HTR-8/SVneo (cell line): ENCODE results near the gene TTC39A.

ENCODE experiments used
- DNase-seq: peaks from one replicate; pipeline ENCODE4 v3.0.0; 2011; ENCODE audit warnings: low spot score, mixed read lengths; ENCODE audit not compliant: insufficient read length
- FAIRE-seq: peaks from 2 replicates; lab custom pipeline; 2011; peaks lifted over from hg19 to GRCh38; lab: Jason Lieb, UNC

The TTC39A gene

DNA sequence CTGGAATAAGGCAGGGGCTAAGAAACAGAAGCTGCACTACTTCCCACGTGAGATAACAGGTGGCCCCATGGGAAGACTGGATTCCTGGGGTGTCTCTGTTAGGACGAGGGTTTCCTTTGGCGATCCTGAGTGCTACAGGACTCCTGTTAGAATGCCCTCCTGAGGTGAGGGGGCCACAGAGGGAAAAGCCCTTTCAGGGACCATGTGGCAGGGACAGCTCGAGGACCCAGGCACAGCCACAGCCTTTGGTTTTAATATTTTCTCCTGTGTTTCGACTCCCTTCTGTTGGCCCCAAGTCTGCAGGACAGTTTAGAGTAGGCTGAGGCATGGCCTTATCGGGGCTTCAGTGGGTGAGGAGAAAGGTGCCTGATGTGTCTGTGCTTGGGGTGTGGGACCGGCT lies 12.6 kb downstream of the TTC39A start:
- no peak for DNase-seq
- FAIRE-seq, result no peak

DNA sequence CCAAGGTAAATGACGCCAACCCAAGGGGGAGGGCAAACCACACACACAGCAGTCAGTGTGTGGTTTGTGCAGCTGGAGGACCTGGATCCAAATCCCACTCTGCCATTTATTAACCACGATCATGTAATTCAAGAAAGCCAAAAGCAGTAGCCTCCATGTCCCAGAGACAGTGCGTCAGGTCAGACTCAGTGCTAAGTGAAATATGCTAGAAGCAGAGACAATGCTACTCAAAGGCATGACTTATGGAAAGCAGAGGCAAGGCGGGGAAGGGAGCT lies 13.6 kb downstream of the TTC39A start:
- FAIRE-seq (no peak), DNase-seq (no peak)

DNA sequence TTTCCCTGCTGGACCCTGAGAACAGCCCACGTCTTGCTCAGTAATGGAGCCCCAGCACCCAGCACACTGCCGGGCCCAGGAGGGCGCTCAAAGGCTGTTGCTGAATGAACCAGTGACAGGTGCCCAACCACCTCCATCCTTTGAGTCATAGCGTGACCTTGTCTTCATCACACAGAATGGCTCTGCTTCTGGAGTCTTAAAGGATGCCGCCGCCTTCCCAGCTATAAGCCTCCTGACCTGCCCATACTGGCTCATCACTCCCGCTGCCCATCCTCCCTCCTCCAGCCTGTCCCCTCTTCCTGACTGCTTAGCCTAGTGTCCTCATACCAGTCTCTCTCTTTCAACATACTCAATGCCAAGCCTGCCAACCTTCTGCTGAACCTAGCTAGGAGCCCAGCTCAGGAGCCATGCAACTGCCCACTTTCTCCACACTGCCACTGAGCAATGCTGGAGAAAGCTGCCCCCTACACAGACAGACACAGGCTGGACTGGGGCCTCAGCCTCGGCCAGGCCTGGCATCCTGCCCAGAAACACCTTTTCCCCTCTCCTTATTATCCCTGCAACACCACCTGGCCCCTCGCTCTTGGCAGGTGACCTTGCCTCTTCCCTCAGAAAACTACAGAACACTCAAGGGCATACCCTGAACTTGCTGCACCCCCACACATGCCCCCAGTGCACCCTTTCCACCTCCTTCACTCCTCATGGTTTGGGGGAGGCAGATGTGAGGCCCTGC lies 14.1 kb downstream of the TTC39A start:
- DNase-seq (no peak), FAIRE-seq (no peak)

DNA sequence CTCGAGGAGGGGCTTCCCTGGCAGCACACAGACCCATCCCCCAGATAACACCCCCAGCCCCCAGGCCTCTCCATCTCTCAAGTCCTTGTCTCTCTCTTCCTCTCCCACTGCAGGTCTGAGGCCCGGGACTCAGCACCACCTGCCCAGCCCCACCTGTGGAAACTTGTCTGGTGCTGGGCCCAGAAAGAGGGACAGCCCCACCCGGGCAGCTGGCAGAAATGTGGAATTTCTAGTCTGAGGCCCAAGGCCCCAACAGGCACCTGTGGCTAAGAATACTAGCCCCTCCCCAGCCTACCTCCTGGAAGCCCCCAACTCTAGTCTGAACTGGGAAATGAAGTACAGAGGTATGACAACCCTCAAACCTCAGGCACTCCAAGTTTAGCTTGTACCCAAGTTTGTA lies 15.4 kb downstream of the TTC39A start:
- FAIRE-seq (no peak), DNase-seq (no peak)

DNA sequence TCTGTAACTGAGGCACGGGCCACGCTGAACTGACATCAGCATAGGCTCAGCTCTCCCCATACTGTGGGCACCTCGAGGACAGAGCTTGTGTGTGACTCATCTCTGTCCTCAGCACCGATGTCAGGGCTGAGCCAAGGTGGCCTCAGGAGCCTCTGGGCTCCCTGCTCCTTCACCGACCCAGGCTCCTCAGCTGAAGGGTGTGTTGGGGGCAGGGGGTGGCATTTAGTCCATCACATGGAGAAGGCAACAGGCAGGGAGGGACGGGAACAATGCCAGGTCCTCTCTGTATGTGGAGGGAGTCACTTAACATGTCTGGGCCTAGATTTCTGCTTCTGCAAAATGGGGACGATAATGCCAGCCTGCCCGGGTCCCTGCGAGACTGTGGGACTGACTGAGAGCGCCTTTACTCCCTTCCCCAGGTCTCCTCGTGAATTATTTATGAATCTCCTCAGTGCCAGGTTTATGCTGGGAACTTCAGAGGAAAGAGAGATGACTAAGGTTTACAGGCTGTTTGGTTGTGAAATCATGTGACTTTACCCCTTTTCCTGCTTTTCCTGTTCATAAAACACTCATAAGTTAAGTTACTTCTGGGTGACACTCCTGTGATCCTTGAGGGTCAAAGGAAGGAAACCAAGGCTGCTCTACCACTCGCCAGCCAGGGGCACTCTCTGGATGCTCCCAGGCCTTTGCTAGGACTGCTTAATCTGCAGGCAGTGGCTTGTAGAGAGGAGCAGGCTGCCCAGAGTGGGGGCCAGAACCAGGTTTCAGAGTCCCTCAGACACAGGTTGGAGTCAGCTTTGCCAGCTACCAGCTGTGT lies 16.2 kb downstream of the TTC39A start:
- no peak for FAIRE-seq
- DNase-seq, result peak; percentile 30

DNA sequence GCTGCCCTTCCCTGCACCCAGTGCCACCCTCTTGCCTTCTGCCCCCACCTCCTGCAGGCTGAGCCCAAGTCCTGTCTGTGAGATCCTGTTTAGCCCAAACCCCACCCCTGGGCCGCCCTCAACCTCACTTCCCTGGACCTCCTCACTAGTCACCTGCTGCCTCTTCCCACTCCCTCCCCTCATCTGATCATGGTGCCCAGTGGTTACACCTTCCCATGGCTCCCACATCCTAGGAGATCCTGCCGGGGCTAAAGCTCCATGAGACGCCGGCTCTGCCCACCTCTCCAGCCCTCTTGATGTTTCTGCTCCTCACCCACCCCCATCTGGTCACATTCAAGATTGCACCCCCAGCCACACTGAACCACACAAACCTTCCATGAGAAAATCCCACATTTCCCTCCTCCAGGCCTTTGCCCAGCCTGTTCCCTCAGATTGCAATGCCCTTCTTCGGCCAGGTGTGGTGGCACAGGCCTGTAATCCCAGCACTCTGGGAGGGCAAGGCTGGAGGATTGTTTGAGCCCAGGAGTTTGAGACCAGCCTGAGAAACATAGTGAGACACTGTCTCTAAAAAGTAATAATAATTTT lies 17.0 kb downstream of the TTC39A start:
- no peak for DNase-seq
- FAIRE-seq, result no peak

DNA sequence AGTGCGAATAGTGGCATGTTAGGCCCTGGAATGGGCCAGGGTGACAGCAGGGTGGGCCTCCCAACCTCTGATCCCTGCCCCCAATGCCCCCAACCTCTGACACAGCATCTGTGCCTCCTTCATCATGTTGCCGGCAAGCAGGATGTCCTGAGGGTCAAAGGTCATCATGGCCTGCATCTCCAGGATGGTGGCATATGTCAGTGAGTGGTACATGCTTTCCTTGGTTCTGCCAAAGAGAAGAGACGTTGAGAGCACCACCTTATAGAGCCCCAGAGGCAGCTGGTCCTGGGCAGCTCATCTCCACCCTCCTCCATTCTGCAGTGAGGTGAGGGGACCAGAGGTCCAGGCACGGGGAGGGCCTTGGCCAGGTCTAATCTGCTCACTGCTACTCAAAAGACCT lies 17.6 kb downstream of the TTC39A start:
- DNase-seq (no peak), FAIRE-seq (no peak)

DNA sequence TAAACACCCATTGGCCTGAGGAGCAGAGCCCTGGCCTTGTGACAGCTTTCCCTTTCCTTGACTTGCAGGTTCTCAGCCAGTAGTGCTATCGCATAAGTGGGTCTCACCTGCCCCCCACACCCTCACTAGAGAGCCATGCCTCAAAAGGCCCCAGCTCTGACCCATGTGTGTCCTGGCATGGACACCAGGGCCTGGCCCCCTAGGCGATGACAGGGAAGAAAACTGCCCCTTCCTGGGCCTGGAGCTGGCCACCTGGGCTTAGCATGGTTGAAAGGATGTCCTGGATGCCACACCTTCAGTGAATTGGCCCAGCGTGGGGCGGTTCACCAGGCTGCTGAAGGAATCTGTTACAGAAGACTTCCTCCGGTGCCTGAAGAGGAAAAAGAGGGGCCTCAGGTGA lies 18.5 kb downstream of the TTC39A start:
- FAIRE-seq, result no peak

DNA sequence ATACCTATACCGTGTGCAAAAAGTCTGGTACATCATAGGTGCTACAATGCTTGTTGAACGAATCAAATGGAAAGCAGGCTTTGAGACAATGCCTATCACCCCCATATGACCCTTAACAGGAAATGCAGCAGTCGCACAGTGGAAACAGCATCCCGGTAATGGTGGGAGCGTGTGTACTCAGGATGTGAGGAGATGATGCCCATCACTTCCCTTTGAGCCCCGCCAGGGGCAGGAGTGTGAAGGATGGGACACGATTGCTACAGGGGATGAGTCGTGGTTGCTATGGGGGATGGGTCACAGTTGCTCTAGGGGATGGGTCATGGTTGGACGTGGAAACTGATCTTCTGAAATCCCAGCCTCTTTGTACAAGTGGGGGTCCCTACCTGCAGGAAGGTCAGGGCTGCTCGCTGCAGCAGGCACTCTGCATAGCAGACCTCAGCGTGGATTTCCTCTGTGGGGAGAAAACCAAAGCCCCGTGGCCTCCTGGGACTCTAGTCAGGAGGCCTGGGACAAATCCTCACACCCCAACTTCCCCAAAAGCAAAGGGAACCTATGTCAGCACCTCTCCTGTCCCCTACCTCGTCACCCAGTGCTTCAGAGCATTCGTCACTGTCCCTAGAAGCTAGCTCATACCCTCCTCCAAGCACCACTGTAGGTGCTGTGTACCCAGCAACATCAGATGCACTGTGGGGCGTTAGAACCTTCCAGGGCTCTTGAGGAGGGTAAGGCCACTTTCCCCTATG lies 19.3 kb downstream of the TTC39A start:
- DNase-seq (no peak), FAIRE-seq (no peak)

More for the DNA sequence above, 18.5 kb downstream of the TTC39A start:
- DNase-seq, result no peak

DNA sequence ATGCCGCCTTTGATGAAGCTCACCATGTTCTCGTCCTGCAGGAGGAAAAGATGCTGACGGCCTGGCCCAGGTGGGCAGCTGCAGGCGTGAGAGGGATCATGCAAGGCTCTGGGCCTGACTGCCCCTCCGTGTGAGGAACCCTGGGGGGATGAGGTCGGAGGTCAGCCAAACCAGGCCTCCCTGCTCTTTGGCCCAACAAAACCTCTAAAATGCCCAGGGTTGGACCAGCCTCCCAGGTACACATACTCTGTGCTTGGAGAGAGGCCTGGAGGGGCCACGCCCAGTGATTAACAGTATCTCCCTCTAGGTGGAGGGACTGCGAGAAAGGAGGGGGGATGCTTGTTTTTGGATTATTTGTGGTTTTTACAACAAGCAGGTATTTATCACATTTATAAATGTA lies 21.1 kb downstream of the TTC39A start:
- FAIRE-seq, result no peak
- no peak for DNase-seq

DNA sequence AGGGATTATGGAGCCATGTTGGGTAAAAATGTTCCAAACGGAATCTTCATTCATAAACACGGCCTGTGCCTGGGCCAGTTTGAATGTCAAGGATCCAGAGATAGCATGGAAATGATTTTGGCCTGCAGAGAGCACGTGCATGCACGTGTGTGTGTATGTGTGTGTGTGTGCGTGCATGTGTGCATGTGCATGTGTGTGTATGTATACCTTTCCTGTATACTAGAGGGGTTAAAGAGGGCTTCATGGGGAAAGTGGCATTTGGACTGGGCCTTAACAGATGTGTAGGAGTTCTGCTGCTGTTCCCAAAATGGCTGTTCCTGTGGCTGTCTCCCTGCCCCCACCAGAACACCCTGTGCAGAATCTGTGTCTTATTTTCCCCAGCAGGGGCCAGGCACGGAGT lies 21.7 kb downstream of the TTC39A start:
- DNase-seq (no peak), FAIRE-seq (no peak)

DNA sequence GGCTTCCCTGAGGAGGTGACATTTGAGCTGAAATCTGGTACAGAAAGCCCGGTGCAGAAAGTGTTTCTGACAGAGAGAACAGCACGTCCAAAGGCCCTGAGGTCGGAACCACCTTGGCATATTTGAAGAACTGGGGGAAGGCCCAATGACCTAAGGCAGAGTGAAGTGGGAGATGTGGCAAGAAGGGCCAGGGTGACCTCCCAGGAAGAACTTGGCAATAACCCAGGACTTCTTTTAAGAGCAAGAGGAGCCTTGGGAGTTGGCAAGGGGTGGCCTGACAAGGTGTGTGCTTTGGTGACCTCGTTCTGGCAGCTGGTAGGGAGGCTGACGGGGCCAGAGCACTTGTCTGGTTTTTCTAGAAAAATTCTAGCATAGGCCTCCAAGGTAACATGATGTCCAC lies 23.4 kb downstream of the TTC39A start:
- DNase-seq, result no peak
- FAIRE-seq, result no peak

DNA sequence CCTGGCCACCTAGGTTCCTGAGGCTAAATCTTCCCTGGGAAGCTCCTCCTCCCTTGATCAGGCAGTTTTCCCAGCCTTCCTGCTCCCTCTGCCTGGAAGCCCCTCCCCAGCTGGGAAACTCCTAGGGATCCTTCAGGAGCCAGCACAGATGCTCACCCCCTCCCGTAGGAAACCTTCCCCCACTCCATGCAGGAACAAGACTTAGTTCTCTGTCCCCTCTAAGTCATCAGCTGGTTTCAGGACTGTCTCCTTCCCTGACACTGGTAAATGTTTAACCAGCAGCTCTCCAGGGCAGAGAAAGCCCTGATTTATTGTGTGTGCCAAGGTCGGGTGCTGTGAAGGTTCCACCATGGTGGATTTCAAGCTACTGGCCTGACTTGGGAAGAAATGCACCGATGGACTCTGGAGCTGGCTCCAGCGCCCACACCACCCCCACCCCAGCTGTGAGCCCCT lies 25.0 kb downstream of the TTC39A start:
- FAIRE-seq (no peak), DNase-seq (no peak)

DNA sequence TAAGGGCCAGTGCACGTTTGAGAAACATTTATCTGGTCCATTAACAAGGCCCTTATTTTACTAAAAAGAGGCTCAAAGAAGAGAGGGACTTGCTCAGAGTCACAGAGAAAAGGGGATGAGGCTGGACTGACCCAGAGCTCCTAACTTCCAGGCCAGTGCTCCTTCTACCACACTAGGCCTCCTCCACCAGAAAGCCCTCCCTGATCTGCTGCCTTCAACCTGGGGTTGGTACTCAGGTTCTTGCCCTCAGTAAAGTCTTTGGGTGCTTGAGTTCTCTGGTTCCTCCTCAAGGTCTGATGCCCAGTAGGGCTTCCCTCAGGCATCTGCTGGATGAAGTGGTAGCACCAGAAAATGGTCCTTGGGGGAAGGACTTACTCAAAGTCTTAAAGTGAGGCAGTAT lies 26.0 kb downstream of the TTC39A start:
- DNase-seq (no peak), FAIRE-seq (no peak)

DNA sequence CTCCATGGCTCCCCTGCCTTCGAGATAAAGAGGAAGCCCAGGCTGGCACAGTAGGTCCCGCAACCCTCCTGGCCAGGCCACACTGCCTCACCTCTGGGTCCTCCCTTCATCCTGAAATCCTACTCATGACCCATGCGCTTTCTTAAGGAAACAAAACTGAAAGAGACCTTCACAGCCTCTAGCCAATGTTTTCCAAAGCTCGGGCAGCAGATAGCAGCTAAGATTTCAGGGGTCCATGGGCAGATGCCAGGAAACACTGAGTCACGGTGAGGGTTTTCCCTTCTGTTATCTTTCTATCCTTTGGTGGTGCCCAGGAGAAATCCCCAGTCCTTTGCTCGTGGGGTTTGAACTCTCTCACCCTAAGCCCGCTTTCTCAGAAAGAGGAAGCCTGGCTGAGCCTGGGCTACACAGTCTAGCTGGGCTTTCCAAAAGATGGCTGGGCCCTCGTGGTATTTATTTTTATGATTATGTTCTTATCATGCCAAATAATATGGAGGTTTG lies 26.6 kb downstream of the TTC39A start:
- FAIRE-seq (no peak), DNase-seq (no peak)

DNA sequence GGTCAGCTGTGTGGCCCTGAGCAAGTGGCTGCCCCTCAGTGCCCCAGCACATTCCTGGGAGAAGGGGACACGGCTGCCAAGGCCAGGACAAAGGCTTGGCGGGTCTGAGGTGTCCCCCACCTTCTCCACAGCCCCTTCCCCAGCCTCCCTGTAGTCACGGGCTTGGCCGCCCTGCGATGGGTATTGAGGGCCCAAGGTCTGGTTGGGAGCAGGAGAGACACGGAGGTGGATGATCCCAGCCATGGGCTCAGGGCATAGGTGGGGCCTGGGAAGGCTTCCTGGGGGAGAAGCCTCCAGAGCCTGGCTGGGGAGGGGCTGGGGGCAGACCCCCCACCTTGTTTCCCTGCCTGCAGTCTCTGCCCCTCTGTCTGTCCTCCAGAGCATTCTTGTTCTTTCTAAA lies 27.0 kb downstream of the TTC39A start:
- DNase-seq (no peak), FAIRE-seq (no peak)

DNA sequence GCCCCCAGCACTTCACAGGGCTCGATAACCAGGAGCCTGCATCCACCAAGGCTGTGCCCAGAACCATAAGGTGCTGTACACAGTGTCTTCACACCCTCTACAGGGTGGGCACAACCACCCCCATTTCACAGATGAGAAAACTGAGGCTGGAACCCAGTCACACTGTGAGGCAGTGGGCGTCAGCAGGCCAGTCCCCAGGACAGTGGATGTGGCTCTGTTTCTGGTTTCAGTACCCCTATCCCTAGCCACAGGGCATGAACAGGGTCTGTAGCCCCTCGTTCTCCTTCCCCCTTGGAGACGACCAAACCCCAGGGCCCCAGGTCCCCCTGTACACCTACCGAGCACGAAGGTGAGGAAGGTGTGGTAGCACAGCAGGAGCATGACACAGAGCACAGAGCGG lies 27.6 kb downstream of the TTC39A start:
- no peak for FAIRE-seq
- DNase-seq, result no peak

DNA sequence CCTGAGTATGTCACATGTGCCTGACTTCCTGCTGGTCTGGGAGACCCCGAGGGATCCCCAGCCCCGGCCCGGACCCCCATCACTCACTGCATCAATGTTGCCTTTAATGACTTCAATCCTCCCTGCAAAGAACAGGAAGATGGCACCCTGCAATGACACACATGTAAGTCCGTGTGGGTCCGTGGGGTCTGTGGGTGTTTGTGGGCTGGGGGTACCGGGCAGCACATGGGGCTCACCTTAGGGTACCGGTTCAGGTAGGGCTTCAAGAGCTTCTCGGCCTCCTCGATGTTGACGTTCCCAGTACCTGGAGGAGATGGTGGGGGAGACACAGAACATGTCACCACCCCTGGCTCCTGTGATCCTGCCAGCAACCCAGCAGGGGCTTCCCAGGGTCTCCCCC lies 28.1 kb downstream of the TTC39A start:
- DNase-seq (no peak), FAIRE-seq (no peak)

DNA sequence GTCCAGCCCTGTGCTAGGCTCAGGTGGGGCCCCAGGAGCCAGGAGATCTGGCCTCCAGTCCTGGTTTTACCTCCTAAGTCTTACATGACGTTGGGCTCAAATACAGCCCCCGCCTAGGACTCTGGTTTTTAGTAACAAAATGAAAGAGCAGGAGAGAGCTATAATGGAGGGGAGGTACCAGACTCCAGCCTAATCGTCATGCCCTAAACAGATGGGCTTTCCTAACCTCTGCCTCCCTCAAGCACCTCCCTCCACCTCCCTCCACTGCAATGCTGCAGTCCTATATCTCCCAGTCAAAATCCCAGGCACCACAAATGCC lies 28.6 kb downstream of the TTC39A start:
- DNase-seq, result no peak
- no peak for FAIRE-seq

DNA sequence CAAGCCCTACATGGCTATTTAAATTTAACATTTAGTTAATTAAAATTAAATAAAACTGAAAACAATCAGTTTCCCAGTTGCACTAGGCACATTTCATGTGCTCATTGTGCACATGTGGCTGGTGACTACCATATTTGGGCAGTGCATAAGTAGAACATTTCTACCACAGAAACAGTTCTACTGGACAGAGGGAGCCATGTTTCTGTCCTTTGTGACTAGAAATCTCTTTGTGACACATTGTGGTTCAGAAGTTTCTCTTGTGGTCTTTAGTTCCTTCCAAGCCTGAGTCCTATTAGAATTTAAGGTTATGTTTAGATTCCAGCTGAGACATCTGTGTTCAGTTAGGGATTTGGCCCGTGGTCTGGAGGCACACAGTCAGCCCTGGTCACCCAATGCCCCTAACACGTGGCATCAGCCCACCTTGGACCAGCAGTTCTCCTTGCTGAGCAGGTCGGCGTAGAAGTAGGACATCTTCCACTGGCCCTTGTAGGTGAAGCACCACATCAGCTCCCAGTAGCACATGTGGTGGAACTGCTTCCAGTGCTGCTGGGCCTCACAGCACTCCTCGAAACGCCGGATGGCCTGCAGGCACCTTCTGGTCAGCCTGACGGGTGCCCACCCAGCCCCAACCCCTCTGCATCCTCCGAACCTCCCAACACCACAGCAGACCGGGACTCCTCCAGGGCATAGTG lies 29.1 kb downstream of the TTC39A start:
- no peak for DNase-seq
- no peak for FAIRE-seq
